ENCODE results near the gene TMEM61. TPM values are rescaled to one million over a fixed set of nuclear protein-coding genes. Genes with fewer than 3 reads are reported as not detected.

TMEM61 gene
- polyA plus RNA-seq, 1 of the 3 experiments (the other 2 are of a cell fraction), result not detected

- TF ChIP-seq NRF1 (IDR thresholded peaks at IDR 0.05; ENCODE audit: low read depth, low read length) (no peak), RXRA (IDR thresholded peaks at IDR 0.05; ENCODE audit: borderline replicate concordance, low read depth) (no peak), NFIC (IDR thresholded peaks at IDR 0.05; ENCODE audit: borderline replicate concordance) (no peak), GABPA (IDR thresholded peaks at IDR 0.05; ENCODE audit: low read depth) (no peak), FOXJ3 (CRISPR knock-in tag; IDR thresholded peaks at IDR 0.05) (no peak), EP300 (IDR thresholded peaks at IDR 0.05; ENCODE audit: borderline replicate concordance in 1 of 2, low read depth in 1 of 2, low read length in 1 of 2) (no peak)
Measured at GRCh38 chr1:54988975-54989374, 8.5 kb downstream of the TMEM61 start (continued).

- Histone ChIP-seq H4K20me1 (ENCODE audit: insufficient read depth) (no peaks in the 10 kb centered on the region), H3K9ac (no peak overlapping the region), H3K4me1 (ENCODE audit: control insufficient read depth in 1 of 2, insufficient read depth in 2 of 2, low read depth in 1 of 2, low read length in 1 of 2) (peaks cover 0 to 11% of the 10 kb centered on the region in 2 experiments; a peak in 1 of 4 replicates), H3K27me3 (ENCODE audit: insufficient read depth) (no peaks in the 10 kb centered on the region), H3K36me3 (replicated peaks in 1 of 2; ENCODE audit: control insufficient read depth in 1 of 2, insufficient read depth in 2 of 2, low read length in 1 of 2) (no peaks in the 10 kb centered on the region), H3K4me2 (no peak overlapping the region), H3K79me2 (ENCODE audit: insufficient read depth) (no peaks in the 10 kb centered on the region), H3K27ac (ENCODE audit: low read depth in 2 of 2, low read length in 1 of 2) (no peak overlapping the region), H3F3A (replicated peaks; ENCODE audit: insufficient read depth) (no peaks in the 10 kb centered on the region), H3K9me3 (no peaks in the 10 kb centered on the region), H3K9me2 (no peaks in the 10 kb centered on the region), H3K4me3 (ENCODE audit: low read depth in 2 of 2, low read length in 1 of 2) (no peak overlapping the region), H2AFZ (ENCODE audit: low read depth) (no peak overlapping the region)
- ChIA-PET CTCF (interaction anchor here (0.8 to 11.0 kb wide), 6 partner anchors 8 to 45 kb away, joined by 3 to 123 read pairs (median 34); partner anchors contain the start of gene BSND), POLR2A (no interaction called here)
- no peak for DNase-seq
- TF ChIP-seq NRF1 (IDR thresholded peaks at IDR 0.05; ENCODE audit: low read depth, low read length) (no peak), RXRA (IDR thresholded peaks at IDR 0.05; ENCODE audit: borderline replicate concordance, low read depth) (no peak), POLR2AphosphoS5 (IDR thresholded peaks at IDR 0.05; ENCODE audit: low read depth, low read length) (no peak), GATA2 (CRISPR knock-in tag; IDR thresholded peaks at IDR 0.05) (no peak), JUND (IDR thresholded peaks at IDR 0.05) (no peak), RAD21 (IDR thresholded peaks at IDR 0.05; ENCODE audit: low read length) (no peak), MEF2A (IDR thresholded peaks at IDR 0.05; ENCODE audit: borderline replicate concordance, low read depth) (no peak), SIN3A (IDR thresholded peaks at IDR 0.05; ENCODE audit: borderline replicate concordance, low read depth, low read length) (no peak), RCOR1 (IDR thresholded peaks at IDR 0.05; ENCODE audit: low read length) (no peak), USF1 (IDR thresholded peaks at IDR 0.05; ENCODE audit: borderline replicate concordance, low read depth) (no peak), PBX3 (IDR thresholded peaks at IDR 0.05) (no peak), ZBTB33 (IDR thresholded peaks at IDR 0.05; ENCODE audit: borderline replicate concordance, low read depth) (no peak), CHD2 (IDR thresholded peaks at IDR 0.05; ENCODE audit: low read length, partially characterized antibody) (no peak), IRF3 (IDR thresholded peaks at IDR 0.05; ENCODE audit: low read depth, low read length) (no peak)
- no CpG with 5 or more reads among the region's 8 CpGs for WGBS (ENCODE audit: low lambda C conversion rate)
Measured at GRCh38 chr1:54989473-54989872, 9.0 kb downstream of the TMEM61 start.

Data from SK-N-SH (cell line).